Osteocyte (in vitro differentiated cells): ENCODE data around the gene TMUB1. TPM values are rescaled to one million over a fixed set of nuclear protein-coding genes. Genes with fewer than 3 reads are reported as not detected.

Experiments
- DNase-seq: peaks from one replicate; pipeline ENCODE4 v3.0.0; 2021; ENCODE audit warnings: mixed read lengths; ENCODE audit not compliant: unreplicated experiment; ENCODE audit errors: extremely low spot score
- H3K27ac Mint-ChIP-seq: one replicate; pipeline ENCODE4 v1.8.0; 2021; ENCODE audit warnings: mild to moderate bottlenecking, mixed read lengths; ENCODE audit not compliant: unreplicated experiment
- H3K27me3 Mint-ChIP-seq: one replicate; pipeline ENCODE4 v1.8.0; 2021; ENCODE audit warnings: mixed read lengths; ENCODE audit not compliant: unreplicated experiment
- H3K36me3 Mint-ChIP-seq: one replicate; pipeline ENCODE4 v1.8.0; 2021; ENCODE audit warnings: mixed read lengths; ENCODE audit not compliant: unreplicated experiment
- H3K4me1 Mint-ChIP-seq: one replicate; pipeline ENCODE4 v1.8.0; 2021; ENCODE audit warnings: mixed read lengths; ENCODE audit not compliant: unreplicated experiment
- H3K4me3 Mint-ChIP-seq: one replicate; pipeline ENCODE4 v1.8.0; 2021; ENCODE audit warnings: mild to moderate bottlenecking, moderate library complexity, mixed read lengths; ENCODE audit not compliant: unreplicated experiment
- H3K9me3 Mint-ChIP-seq: one replicate; pipeline ENCODE4 v1.8.0; 2021; ENCODE audit warnings: mixed read lengths; ENCODE audit not compliant: unreplicated experiment
- total RNA-seq: library from RNA; stranded (reverse); gene quantifications from 2 replicates; pipeline ENCODE4 v1.2.1, GENCODE V29; 2021
- TF ChIP-seq, protein P1 (sequence below): fragments of 200-600 bp; sonication (generic); IDR thresholded peaks from 2 replicates; pipeline ENCODE4 v1.5.0; 2021; ENCODE audit warnings: antibody characterized with exemption, mild to moderate bottlenecking, moderate library complexity

The TMUB1 gene
- total RNA-seq, 1 donor from 2014 or later: 26.1 TPM

DNA sequence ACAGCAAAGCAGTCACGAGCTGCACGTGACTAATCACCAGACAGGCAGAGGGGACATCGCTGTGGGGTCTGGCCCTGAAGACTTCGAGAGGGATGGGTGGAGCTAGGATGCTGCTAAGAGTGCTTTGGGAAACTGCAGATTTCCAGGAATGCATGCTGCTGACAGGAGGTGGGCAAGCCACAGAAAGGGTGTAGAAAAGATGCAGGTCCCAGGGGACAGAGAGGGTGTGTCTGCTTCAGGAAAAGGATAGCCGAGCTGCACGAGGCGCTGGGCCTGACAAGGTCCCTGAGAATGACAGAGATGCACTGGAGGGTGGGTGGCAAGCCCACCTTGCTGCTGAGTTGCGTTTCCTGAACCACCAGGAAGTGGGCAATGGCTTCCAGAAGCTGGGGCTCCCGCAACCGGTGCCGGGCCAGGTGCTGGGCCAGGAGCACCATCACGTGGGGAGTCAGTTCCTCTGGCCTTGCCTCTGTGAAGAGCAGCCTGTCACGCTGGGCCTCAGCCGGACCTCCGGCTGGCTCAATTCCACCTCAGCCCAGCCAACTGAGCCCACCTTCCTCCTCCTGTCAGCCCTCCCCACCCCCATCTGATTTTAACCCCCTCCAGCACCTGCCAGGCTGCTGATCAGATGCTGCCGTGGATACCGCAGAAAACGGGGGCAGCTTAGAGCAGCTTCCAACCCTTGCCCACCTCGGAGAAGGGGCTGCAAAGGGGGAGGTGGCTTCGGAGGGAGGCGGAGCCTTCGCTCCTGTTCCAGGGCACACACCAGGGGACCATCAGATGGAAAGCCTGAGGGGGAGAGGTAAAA is 4.9 kb downstream of the TMUB1 start:
- Mint-ChIP-seq H3K27ac (peak overlapping the region; percentile 81), H3K9me3 (no peaks in the 10 kb centered on the region), H3K27me3 (no peaks in the 10 kb centered on the region), H3K4me3 (peak overlapping the region; percentile 82), H3K36me3 (peaks cover 13% of the 10 kb centered on the region), H3K4me1 (peaks cover 42% of the 10 kb centered on the region)
- no peak for DNase-seq
- TF ChIP-seq, protein P1, sequence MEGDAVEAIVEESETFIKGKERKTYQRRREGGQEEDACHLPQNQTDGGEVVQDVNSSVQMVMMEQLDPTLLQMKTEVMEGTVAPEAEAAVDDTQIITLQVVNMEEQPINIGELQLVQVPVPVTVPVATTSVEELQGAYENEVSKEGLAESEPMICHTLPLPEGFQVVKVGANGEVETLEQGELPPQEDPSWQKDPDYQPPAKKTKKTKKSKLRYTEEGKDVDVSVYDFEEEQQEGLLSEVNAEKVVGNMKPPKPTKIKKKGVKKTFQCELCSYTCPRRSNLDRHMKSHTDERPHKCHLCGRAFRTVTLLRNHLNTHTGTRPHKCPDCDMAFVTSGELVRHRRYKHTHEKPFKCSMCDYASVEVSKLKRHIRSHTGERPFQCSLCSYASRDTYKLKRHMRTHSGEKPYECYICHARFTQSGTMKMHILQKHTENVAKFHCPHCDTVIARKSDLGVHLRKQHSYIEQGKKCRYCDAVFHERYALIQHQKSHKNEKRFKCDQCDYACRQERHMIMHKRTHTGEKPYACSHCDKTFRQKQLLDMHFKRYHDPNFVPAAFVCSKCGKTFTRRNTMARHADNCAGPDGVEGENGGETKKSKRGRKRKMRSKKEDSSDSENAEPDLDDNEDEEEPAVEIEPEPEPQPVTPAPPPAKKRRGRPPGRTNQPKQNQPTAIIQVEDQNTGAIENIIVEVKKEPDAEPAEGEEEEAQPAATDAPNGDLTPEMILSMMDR: no peak

DNA sequence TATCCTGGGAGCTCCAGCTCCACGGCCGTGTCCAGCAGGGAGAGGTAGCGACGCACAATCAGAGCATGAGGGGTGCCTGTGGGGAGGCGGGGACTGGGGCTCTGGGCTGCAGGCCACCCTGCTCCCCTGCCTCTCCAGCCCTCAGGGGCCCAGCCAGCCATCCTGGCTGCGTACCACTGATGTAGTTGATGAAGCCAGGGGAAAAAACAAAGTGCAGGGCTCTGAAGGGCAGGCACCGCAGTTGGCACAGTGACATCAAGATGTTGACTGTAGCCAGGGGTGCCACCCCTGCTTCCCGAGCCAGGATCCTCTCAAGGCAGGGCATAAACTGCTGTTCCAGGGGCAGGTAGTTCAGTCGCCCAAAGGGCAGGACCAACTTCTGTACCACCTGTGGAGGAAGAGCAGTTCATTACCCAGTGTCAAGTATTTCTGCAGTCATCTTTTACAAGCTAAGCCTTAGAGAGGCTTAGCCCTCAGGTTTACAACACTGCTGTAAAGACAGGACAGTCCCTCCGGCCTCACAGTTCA is 5.5 kb downstream of the TMUB1 start:
- TF ChIP-seq, protein P1: no peak
- Mint-ChIP-seq H3K27me3 (no peaks in the 10 kb centered on the region), H3K4me1 (peaks cover 39% of the 10 kb centered on the region), H3K4me3 (peak overlapping the region; percentile 58), H3K36me3 (peaks cover 13% of the 10 kb centered on the region), H3K27ac (peak overlapping the region; percentile 81), H3K9me3 (no peaks in the 10 kb centered on the region)
- DNase-seq: no peak

DNA sequence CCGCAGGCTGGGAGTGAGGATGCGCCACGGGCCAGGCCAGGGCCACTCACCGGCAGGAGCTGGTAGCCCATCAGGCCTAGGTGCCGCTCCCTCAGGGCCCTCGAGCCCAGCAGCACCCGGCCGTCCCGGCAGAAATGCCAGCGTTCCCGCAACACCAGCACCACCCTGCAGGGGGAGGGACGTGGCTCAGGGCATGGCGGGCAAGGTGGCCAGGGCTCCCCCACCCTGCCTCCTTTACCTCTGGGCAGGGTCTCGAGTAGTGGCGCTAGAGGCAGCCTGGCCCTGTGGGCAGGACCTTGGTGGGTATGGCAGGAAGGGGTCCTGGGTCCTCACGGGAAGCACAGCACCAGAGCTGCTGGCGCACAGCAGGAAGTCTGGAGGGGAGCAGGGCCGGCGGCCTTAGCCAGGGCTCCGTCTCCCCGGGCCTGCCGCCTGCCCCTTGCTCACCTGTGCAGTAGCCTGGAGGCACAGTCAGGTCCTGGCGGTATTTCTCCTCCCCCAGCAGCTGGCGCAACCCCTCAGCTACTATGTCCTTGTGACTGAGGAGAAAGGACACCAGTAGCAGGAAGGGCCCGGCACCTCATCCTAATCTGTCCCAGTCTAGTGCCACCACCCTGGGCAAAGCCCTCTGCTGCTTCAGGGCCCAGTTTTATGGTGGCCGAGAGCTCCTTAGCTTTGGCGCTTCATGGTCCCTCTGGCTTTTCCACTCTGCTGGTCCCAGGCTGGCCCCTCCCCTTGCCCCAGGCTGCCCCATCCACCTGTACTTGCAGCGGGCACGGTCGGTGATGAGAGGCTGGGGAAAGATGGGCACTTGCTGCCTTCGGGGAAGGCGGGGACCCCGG is 6.2 kb downstream of the TMUB1 start:
- DNase-seq: no peak
- peaks cover 15% of the 10 kb centered on the region for H3K36me3 Mint-ChIP-seq
- H3K9me3 Mint-ChIP-seq: no peaks in the 10 kb centered on the region
- peaks cover 33% of the 10 kb centered on the region for H3K4me1 Mint-ChIP-seq
- no peaks in the 10 kb centered on the region for H3K27me3 Mint-ChIP-seq
- TF ChIP-seq, protein P1: peak; percentile 41
- H3K4me3 Mint-ChIP-seq: no peak overlapping the region
- peak overlapping the region; percentile 47 for H3K27ac Mint-ChIP-seq

DNA sequence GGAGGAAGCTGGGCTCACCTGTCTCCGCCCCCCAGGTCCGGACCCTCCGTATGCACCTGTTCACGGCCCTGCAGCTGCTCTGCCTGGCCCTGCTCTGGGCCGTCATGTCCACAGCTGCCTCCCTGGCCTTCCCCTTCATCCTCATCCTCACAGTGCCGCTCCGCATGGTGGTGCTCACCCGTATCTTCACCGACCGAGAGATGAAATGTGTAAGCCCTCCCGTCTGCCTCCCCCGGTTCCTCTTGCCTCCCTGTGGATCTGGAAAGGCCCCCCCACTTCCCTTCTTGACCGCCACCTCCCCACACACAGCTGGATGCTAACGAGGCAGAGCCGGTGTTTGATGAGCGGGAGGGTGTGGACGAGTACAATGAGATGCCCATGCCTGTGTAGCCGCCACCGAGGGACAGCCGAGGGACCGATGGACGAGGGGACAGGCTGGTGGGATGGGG is 7.3 kb downstream of the TMUB1 start:
- Mint-ChIP-seq H3K27ac (no peak overlapping the region), H3K36me3 (peaks cover 21% of the 10 kb centered on the region), H3K4me3 (no peak overlapping the region), H3K9me3 (no peaks in the 10 kb centered on the region), H3K4me1 (peaks cover 26% of the 10 kb centered on the region), H3K27me3 (no peaks in the 10 kb centered on the region)
- TF ChIP-seq, protein P1: no peak
- no peak for DNase-seq

DNA sequence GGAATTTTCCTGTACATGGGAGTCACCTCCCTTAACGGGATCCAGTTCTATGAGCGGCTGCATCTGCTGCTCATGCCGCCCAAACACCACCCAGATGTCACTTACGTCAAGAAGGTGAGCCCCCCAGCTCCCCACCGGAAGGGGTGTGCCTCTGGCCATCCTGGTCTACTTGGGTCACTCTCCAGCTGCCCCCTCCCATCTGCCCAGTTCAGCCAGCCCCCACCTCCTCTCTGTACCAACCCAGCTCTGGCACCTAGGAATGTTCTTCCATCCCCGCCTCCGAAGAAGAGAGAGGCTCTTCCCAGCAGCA is 7.7 kb downstream of the TMUB1 start:
- Mint-ChIP-seq H3K36me3 (peaks cover 21% of the 10 kb centered on the region), H3K27ac (no peak overlapping the region), H3K9me3 (no peaks in the 10 kb centered on the region), H3K4me3 (no peak overlapping the region), H3K4me1 (peaks cover 24% of the 10 kb centered on the region), H3K27me3 (no peaks in the 10 kb centered on the region)
- TF ChIP-seq, protein P1: no peak
- no peak for DNase-seq
